DND-41 (cell line): ENCODE measurements around the gene TXNDC2.

Experiments used
- ATAC-seq: fragments of 200-7000 bp; cut with Tn5 transposase; 3 replicates; pipeline ENCODE4 v1.9.1; 2021; ENCODE audit warnings: low read depth; ENCODE audit not compliant: insufficient read depth
- DNase-seq: peaks from one replicate; pipeline ENCODE4 v3.0.0-alpha.2; 2020
- H2AFZ ChIP-seq: 2 replicates; pipeline ENCODE4 v1.6.0; 2012; ENCODE audit warnings: low read depth, low read length
- H3K27ac ChIP-seq: 2 replicates; pipeline ENCODE4 v1.5.1; 2012; ENCODE audit warnings: low read length, inconsistent platforms
- H3K27me3 ChIP-seq: fragments of 200-600 bp; sonication (generic); 2 replicates; pipeline ENCODE4 v1.6.0; 2012; ENCODE audit warnings: low read length, mild to moderate bottlenecking, inconsistent platforms; ENCODE audit not compliant: insufficient read depth, poor library complexity
- H3K36me3 ChIP-seq: 2 replicates; pipeline ENCODE4 v1.5.1; 2012; ENCODE audit warnings: low read length, inconsistent platforms; ENCODE audit not compliant: insufficient read depth
- H3K4me1 ChIP-seq: 2 replicates; pipeline ENCODE4 v1.5.1; 2012; ENCODE audit warnings: mild to moderate bottlenecking, low read length; ENCODE audit not compliant: insufficient read depth
- H3K4me2 ChIP-seq: 2 replicates; pipeline ENCODE4 v1.6.0; 2012; ENCODE audit warnings: mild to moderate bottlenecking, moderate library complexity, low read length, inconsistent platforms; ENCODE audit not compliant: insufficient read depth
- H3K4me3 ChIP-seq, 2 experiments: fragments of 200-600 bp in 1 of 2; shearing (Covaris generic) in 1 of 2; 2 replicates each; pipeline ENCODE4 v1.5.1; 2012 to 2016; ENCODE audit warnings: inconsistent platforms in 2 of 2, low read length in 2 of 2, mild to moderate bottlenecking in 2 of 2, low read depth in 1 of 2, moderate library complexity in 1 of 2
- H3K79me2 ChIP-seq: 2 replicates; pipeline ENCODE4 v1.6.0; 2012; ENCODE audit warnings: low read length, inconsistent platforms; ENCODE audit not compliant: insufficient read depth
- H3K9ac ChIP-seq: 2 replicates; pipeline ENCODE4 v1.6.0; 2012; ENCODE audit warnings: low read depth, mild to moderate bottlenecking, inconsistent platforms, low read length, moderate library complexity
- H3K9me3 ChIP-seq: 2 replicates; pipeline ENCODE4 v1.5.1; 2012; ENCODE audit warnings: low read length, moderate library complexity, mild to moderate bottlenecking, inconsistent platforms; ENCODE audit not compliant: insufficient read depth, severe bottlenecking
- H4K20me1 ChIP-seq: 2 replicates; pipeline ENCODE4 v1.6.0; 2012; ENCODE audit warnings: low read length; ENCODE audit not compliant: insufficient read depth
- CTCF ChIP-seq: IDR thresholded peaks from 2 replicates; pipeline ENCODE4 v1.5.1; 2012; ENCODE audit warnings: borderline replicate concordance, low read length, moderate library complexity, mild to moderate bottlenecking; ENCODE audit not compliant: poor library complexity, severe bottlenecking; ENCODE audit errors: extremely low read depth
- EZH2 ChIP-seq: IDR thresholded peaks from 3 replicates; pipeline ENCODE4 v1.6.1; 2012; ENCODE audit warnings: borderline replicate concordance, low read depth, mild to moderate bottlenecking, moderate library complexity, low read length, inconsistent platforms; ENCODE audit not compliant: severe bottlenecking

TXNDC2 gene

GRCh38 chr18:9913151-9913525 is 27.4 kb downstream of the TXNDC2 start:
- Histone ChIP-seq H3K4me1 (peaks cover 38% of the 10 kb centered on the region), H3K4me2 (peak overlapping the region; percentile 85), H3K4me3 (peak overlapping the region; percentile 49 to 93; a peak in 3 of 4 replicates), H3K27me3 (peaks cover 13% of the 10 kb centered on the region), H3K27ac (peak overlapping the region; percentile 89), H2AFZ (peak overlapping the region; percentile 96), H3K9me3 (no peaks in the 10 kb centered on the region), H4K20me1 (peaks cover 34% of the 10 kb centered on the region), H3K36me3 (no peaks in the 10 kb centered on the region; the same call in 1 of the 2 replicates), H3K79me2 (peaks cover 44% of the 10 kb centered on the region), H3K9ac (peak overlapping the region; percentile 93)
- DNase-seq (no peak), ATAC-seq (peak; percentile 8)
- TF ChIP-seq EZH2 (no peak), CTCF (no peak)

- H3K4me1 ChIP-seq = peaks cover 44% of the 10 kb centered on the region
- DNase-seq (peak; percentile 93), ATAC-seq (peak; percentile 90)
- H3K27ac ChIP-seq = peak within 1 kb of the TSS; percentile 89
- peak within 1 kb of the TSS; percentile 93 for H3K9ac ChIP-seq
- no peaks in the 10 kb centered on the region; the same call in 1 of the 2 replicates for H3K36me3 ChIP-seq
- H3K79me2 ChIP-seq = peaks cover 50% of the 10 kb centered on the region
- H3K9me3 ChIP-seq = no peaks in the 10 kb centered on the region
- TF ChIP-seq CTCF (no peak), EZH2 (no peak)
- H4K20me1 ChIP-seq = peaks cover 40% of the 10 kb centered on the region
- H2AFZ ChIP-seq = peak within 1 kb of the TSS; percentile 96
- H3K4me3 ChIP-seq = peak within 1 kb of the TSS; percentile 70 to 93
- H3K4me2 ChIP-seq = peak within 1 kb of the TSS; percentile 85
- peaks cover 10% of the 10 kb centered on the region for H3K27me3 ChIP-seq
These were observed 28.0 kb downstream of the TXNDC2 start, which contains the start of gene VAPA for GRCh38 chr18:9913526-9914333. VAPA (plus strand) TSS chr18:9914016; CDS start chr18:9914257, 241 bp downstream.

- DNase-seq (no peak), ATAC-seq (no peak)
- no peak for TF ChIP-seq CTCF
- TF ChIP-seq EZH2 = no peak
- peaks cover 55% of the 10 kb centered on the region for H3K79me2 ChIP-seq
- H3K4me1 ChIP-seq = peaks cover 47% of the 10 kb centered on the region
- no peaks in the 10 kb centered on the region for H3K9me3 ChIP-seq
- H2AFZ ChIP-seq = peak overlapping the region; percentile 96
- peak overlapping the region; percentile 49 to 93; a peak in 3 of 4 replicates for H3K4me3 ChIP-seq
- peak overlapping the region; percentile 89 for H3K27ac ChIP-seq
- H3K36me3 ChIP-seq = no peaks in the 10 kb centered on the region; the same call in 1 of the 2 replicates
- peaks cover 7% of the 10 kb centered on the region for H3K27me3 ChIP-seq
- H4K20me1 ChIP-seq = peaks cover 46% of the 10 kb centered on the region
- H3K9ac ChIP-seq = peak overlapping the region; percentile 93
- H3K4me2 ChIP-seq = peak overlapping the region; percentile 85; the same call in 1 of the 2 replicates
These were observed 28.5 kb downstream of the TXNDC2 start for GRCh38 chr18:9914334-9914583.
